SJCRH30 (cell line): ENCODE data around the gene MMP17. TPM values are rescaled to one million over a fixed set of nuclear protein-coding genes. Genes with fewer than 3 reads are reported as not detected.

Experiments used
- DNase-seq, 2 experiments: peaks; one replicate each; pipeline ENCODE4 v3.0.0-alpha.2; 2015 to 2020
- H3K27ac ChIP-seq: fragments of 250-450 bp; sonication (Bioruptor Pico); 2 replicates; pipeline ENCODE4 v1.5.1; 2020; ENCODE audit warnings: mild to moderate bottlenecking, moderate library complexity
- H3K27me3 ChIP-seq: fragments of 250-450 bp; sonication (Bioruptor Pico); 2 replicates; pipeline ENCODE4 v1.5.1; 2020; ENCODE audit warnings: mild to moderate bottlenecking, moderate library complexity
- H3K36me3 ChIP-seq: fragments of 250-450 bp; sonication (Bioruptor Pico); 2 replicates; pipeline ENCODE4 v1.5.1; 2020; ENCODE audit warnings: mild to moderate bottlenecking, moderate library complexity
- H3K4me1 ChIP-seq: fragments of 250-450 bp; sonication (Bioruptor Pico); 2 replicates; pipeline ENCODE4 v1.5.1; 2020; ENCODE audit warnings: mild to moderate bottlenecking, moderate library complexity
- H3K4me3 ChIP-seq: fragments of 250-450 bp; sonication (Bioruptor Pico); 2 replicates; pipeline ENCODE4 v1.5.1; 2020; ENCODE audit warnings: mild to moderate bottlenecking, moderate library complexity
- H3K9me3 ChIP-seq: fragments of 250-450 bp; sonication (Bioruptor Pico); replicated peaks from 2 replicates; pipeline ENCODE4 v1.5.1; 2020; ENCODE audit warnings: mild to moderate bottlenecking, moderate library complexity
- total RNA-seq: library from RNA; depleted of rRNA; stranded (reverse); fragments of >200 nt; shearing (Covaris generic); gene quantifications from 2 replicates; pipeline ENCODE4 v1.2.3, GENCODE V29; 2014

MMP17 gene
- total RNA-seq, 1 experiment from 2014 or later: 2.3 TPM

DNA sequence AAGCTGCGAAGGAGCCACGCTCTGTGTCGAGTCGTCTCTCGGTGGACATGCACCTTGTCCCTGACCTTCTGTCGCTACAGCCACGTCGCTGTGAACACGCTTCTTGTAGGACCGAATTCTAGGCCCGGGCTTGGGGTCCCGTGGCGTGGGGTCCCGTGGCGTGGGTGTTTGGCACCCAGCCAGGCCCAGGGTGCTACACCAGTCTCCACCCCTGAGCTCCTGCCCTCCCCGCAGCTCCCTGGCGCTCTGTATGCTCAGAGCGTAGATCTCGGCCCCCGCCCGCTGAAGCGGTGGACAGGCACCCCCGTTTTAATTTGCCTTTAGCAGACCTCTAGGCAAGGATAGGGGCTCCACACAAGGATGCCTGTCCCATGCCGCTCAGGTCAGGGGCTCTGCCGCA is 16.5 kb downstream of the MMP17 start:
- no peak overlapping the region for H3K27ac ChIP-seq
- no peak overlapping the region for H3K4me3 ChIP-seq
- no peaks in the 10 kb centered on the region for H3K36me3 ChIP-seq
- peaks cover 6% of the 10 kb centered on the region; the same call in 1 of the 2 replicates for H3K27me3 ChIP-seq
- H3K4me1 ChIP-seq: no peaks in the 10 kb centered on the region
- no peak for DNase-seq
- H3K9me3 ChIP-seq: no peaks in the 10 kb centered on the region

DNA sequence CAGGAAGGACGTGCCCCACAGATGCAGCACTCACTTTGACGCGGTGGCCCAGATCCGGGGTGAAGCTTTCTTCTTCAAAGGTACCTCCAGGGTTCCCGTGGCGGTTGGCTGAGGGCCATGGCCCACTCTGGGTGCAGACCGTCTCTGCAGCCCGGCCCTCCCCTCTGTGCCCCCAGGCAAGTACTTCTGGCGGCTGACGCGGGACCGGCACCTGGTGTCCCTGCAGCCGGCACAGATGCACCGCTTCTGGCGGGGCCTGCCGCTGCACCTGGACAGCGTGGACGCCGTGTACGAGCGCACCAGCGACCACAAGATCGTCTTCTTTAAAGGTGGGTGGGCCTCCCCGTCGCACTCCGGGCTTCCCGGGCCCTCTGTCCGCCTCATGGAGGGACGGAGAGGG is 16.9 kb downstream of the MMP17 start:
- no peak overlapping the region for H3K27ac ChIP-seq
- H3K4me1 ChIP-seq: no peaks in the 10 kb centered on the region
- no peak for DNase-seq
- H3K9me3 ChIP-seq: no peaks in the 10 kb centered on the region
- H3K4me3 ChIP-seq: no peak overlapping the region
- H3K27me3 ChIP-seq: peaks cover 6% of the 10 kb centered on the region; the same call in 1 of the 2 replicates
- no peaks in the 10 kb centered on the region for H3K36me3 ChIP-seq

DNA sequence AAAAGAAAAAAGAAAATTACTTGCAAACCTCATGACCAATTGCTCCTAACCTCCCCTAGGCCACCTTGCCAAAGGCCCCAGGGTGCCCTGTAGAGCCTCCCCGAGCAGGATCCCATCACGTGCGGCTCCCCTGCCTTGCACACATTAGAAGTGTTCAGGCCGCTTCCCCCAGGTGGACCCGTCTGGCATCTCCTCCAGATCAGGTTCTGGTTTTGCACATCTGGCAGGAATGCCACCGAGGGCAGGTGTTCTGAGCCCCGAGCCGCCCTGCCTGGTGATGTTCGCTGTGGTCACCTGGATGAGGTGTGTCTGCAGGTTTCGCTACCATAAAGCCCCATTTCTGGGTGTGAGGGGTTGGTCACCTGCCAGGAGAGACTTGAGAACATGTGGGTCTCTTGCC is 19.3 kb downstream of the MMP17 start:
- H3K27me3 ChIP-seq: peaks cover 6% of the 10 kb centered on the region; the same call in 1 of the 2 replicates
- no peak for DNase-seq
- H3K9me3 ChIP-seq: no peaks in the 10 kb centered on the region
- no peak overlapping the region for H3K4me3 ChIP-seq
- no peaks in the 10 kb centered on the region for H3K36me3 ChIP-seq
- peaks cover 2% of the 10 kb centered on the region; the same call in 1 of the 2 replicates for H3K4me1 ChIP-seq
- no peak overlapping the region for H3K27ac ChIP-seq

DNA sequence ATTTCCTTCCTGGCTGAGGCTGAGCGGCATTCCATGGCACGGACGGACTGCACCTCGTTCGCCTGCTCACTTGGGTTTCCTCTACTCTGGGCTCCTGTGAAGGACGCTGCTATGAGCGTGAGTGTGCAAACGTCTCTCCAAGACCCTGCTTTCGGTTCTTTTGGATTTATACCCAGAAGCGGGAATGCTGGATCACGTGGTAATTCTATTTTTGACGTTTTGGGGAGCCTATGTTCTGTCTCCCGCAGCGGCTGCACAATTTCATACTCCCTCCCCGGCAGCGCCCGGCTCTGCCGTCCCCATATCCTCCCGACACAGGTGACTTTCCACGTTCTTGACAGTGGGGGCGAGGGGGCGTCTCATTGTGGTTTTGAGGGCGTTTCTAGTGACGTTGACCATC is 20.6 kb downstream of the MMP17 start:
- DNase-seq: no peak
- Histone ChIP-seq H3K9me3 (no peaks in the 10 kb centered on the region), H3K4me1 (peaks cover 3% of the 10 kb centered on the region; the same call in 1 of the 2 replicates), H3K27me3 (peaks cover 6% of the 10 kb centered on the region; the same call in 1 of the 2 replicates), H3K27ac (no peak overlapping the region), H3K4me3 (no peak overlapping the region), H3K36me3 (no peaks in the 10 kb centered on the region)

DNA sequence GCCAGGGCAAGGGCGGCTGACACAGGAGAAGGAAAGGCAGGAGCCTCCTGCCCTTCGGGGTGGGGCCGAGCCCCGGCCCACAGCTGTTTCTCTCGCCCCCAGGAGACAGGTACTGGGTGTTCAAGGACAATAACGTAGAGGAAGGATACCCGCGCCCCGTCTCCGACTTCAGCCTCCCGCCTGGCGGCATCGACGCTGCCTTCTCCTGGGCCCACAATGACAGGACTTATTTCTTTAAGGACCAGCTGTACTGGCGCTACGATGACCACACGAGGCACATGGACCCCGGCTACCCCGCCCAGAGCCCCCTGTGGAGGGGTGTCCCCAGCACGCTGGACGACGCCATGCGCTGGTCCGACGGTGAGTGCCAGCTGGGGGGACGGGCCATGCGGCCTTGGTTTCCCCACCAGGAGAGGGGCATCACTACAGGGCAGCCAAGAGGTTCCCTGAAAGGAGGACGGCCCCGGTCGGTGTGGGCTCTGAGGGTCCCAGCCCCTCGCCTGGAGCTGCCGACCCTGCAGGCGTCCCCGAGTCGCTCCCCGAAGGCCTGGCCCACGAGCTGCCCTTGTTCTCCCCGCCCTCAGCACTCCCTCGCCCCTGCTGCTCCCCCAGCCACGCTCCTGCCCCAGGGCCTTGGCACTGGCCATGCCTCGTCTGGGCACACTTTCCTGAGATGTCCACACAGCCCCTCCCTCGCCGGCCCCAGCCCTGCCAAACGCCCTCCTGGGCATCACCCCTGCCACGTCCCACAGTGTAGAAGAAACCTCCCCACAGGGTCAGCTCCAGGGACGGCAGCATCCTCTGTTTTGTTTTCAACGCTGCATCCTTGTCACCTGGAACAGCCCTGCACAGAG is 21.7 kb downstream of the MMP17 start:
- Histone ChIP-seq H3K27me3 (peaks cover 4% of the 10 kb centered on the region; the same call in 1 of the 2 replicates), H3K36me3 (no peaks in the 10 kb centered on the region), H3K4me3 (no peak overlapping the region), H3K4me1 (peaks cover 3% of the 10 kb centered on the region; the same call in 1 of the 2 replicates), H3K27ac (no peak overlapping the region), H3K9me3 (no peaks in the 10 kb centered on the region)
- no peak for DNase-seq

- no peaks in the 10 kb centered on the region for H3K9me3 ChIP-seq
- H3K4me1 ChIP-seq: peaks cover 3% of the 10 kb centered on the region; the same call in 1 of the 2 replicates
- no peak overlapping the region for H3K27ac ChIP-seq
- no peak for DNase-seq
- H3K36me3 ChIP-seq: no peaks in the 10 kb centered on the region
- no peak overlapping the region for H3K4me3 ChIP-seq
- H3K27me3 ChIP-seq: peaks cover 3% of the 10 kb centered on the region; the same call in 1 of the 2 replicates
These were observed 22.8 kb downstream of the MMP17 start for GRCh38 chr12:131850856-131851559.

DNA sequence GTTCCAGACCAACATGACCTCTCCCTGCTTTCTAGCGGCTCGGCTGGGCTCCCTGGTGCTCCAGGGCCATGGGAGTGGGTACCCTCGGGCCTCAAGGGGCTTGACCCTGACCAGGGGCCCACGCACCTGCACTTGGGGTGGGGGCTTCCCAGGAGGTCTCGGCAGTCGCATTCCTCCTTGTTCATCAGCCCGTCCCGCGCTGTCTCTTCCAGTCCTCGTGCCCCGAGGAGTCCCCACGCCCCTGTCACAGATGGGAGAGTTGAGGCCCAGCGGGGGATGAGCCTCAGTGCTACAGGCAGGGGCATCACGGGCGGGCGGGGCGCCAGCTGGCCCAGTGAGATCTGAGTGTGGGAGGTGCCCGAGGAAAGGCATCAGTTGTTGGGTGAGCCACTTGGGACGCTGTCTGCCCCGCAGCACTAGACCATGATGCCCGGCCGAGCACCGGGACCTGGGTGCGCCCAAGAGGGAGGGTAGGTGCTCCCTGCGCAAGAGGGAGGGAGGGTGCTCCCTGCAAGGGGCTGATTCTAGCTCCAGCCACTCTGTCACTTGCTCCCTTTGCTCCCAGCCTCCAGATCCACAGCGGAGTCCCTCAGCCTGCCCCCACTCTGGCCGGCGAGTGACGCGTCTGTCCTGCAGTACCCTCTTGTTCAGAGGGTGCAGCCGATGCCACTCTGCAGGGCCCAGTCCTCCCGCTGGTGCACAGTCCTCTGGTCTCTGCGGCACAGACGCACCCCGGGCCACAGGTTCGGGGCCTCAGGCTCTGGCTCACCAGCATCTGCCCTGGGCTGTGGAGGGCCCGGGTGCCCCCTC is 23.8 kb downstream of the MMP17 start:
- DNase-seq: no peak
- H3K4me3 ChIP-seq: no peak overlapping the region

DNA sequence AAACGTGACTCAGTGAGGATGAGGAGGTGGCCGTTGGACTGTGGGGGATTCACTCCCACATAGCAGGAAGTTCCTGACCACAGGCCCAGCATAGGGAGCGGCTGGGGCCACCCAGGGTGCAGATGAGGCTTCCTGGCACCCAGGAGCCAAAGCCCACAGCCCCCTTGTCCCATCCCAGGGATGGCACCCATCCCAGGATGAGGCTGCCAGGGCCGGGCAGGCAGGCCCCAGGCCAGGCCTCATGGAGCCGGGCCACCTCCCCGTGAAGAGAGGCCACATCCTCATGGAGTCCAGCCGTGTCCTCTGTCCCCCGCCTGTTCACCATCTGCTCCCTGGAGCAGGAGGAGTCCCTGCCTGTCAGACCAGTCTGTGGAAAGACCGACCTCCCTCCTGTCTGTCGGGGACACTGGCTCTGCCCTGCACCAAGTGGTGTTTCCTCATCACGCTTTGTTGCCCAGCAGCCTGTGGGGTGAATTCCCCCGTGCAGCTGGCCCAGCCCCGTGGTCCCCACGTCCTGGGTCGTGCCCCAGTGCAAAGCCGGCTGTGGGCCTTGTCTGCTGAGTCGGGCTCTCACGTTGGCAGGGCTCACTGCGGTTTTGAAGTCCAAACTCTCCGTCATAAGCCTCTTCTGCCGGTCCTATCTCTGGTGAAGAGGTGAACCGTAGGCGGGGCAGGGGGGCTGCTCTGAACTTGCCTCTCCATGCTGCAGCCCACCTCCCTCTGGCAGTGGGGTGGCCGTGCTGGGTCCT is 24.5 kb downstream of the MMP17 start:
- Histone ChIP-seq H3K27me3 (peaks cover 4% of the 10 kb centered on the region; the same call in 1 of the 2 replicates), H3K9me3 (no peaks in the 10 kb centered on the region), H3K4me1 (peaks cover 3% of the 10 kb centered on the region; the same call in 1 of the 2 replicates), H3K4me3 (no peak overlapping the region), H3K27ac (no peak overlapping the region), H3K36me3 (no peaks in the 10 kb centered on the region)
- DNase-seq: peak in 1 of 2 experiments; percentile 18

More for the DNA sequence above, 23.8 kb downstream of the MMP17 start:
- no peak overlapping the region for H3K27ac ChIP-seq
- peaks cover 4% of the 10 kb centered on the region; the same call in 1 of the 2 replicates for H3K27me3 ChIP-seq
- H3K4me1 ChIP-seq: peaks cover 3% of the 10 kb centered on the region; the same call in 1 of the 2 replicates
- no peaks in the 10 kb centered on the region for H3K36me3 ChIP-seq
- H3K9me3 ChIP-seq: no peaks in the 10 kb centered on the region

GRCh38 chr12:131853832-131854797 is 25.9 kb downstream of the MMP17 start:
- no peak overlapping the region for H3K4me3 ChIP-seq
- no peaks in the 10 kb centered on the region for H3K9me3 ChIP-seq
- no peak overlapping the region for H3K27ac ChIP-seq
- H3K36me3 ChIP-seq: no peaks in the 10 kb centered on the region
- DNase-seq: no peak
- H3K4me1 ChIP-seq: peaks cover 3% of the 10 kb centered on the region; the same call in 1 of the 2 replicates
- H3K27me3 ChIP-seq: peaks cover 4% of the 10 kb centered on the region; the same call in 1 of the 2 replicates

DNA sequence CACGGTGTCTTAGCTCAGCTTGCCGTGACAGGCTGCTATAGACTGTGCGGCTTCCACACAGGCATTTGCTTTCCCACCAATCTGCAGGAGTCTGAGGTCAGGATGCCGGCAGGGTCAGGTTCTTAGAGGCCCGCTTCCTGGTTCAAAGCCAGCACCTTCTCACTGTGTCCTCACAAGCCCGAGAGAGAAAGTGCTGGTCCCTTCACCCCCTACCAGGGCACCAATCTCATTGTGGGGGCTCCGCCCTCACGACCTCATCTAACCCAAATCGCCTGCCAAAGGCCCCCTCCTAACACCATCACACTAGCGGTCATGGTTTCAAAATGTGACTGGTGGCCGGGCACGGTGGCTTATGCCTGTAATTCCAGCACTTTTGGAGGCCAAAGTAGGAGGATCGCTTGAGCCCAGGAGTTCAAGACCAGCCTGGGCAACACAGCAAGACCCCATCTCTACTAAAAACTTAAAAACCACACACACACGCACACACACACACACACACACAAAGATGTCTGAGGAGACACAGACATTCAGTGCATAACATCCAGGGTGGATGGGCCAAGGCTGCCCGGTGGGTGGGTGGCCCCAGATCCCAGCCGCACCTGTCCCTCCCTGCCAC is 26.8 kb downstream of the MMP17 start:
- Histone ChIP-seq H3K9me3 (no peaks in the 10 kb centered on the region), H3K4me3 (no peak overlapping the region), H3K27ac (no peak overlapping the region), H3K4me1 (peaks cover 3% of the 10 kb centered on the region; the same call in 1 of the 2 replicates), H3K27me3 (peaks cover 4% of the 10 kb centered on the region; the same call in 1 of the 2 replicates), H3K36me3 (no peaks in the 10 kb centered on the region)
- DNase-seq: no peak

- H3K4me1 ChIP-seq: peaks cover 3% of the 10 kb centered on the region; the same call in 1 of the 2 replicates
- no peak overlapping the region for H3K27ac ChIP-seq
- H3K4me3 ChIP-seq: no peak overlapping the region
- DNase-seq: no peak
- no peaks in the 10 kb centered on the region for H3K9me3 ChIP-seq
- H3K36me3 ChIP-seq: no peaks in the 10 kb centered on the region
- H3K27me3 ChIP-seq: peaks cover 4% of the 10 kb centered on the region; the same call in 1 of the 2 replicates
These were observed 27.4 kb downstream of the MMP17 start for GRCh38 chr12:131855521-131856142.
